Esophagus (tissue), 2 donors: ENCODE results near the gene MUC4. TPM values are rescaled to one million over a fixed set of nuclear protein-coding genes. Genes with fewer than 3 reads are reported as not detected.

Experiments
- H3K27ac ChIP-seq, 2 donors: one replicate each; pipeline ENCODE4 v1.5.1; 2013; ENCODE audit warnings: low read depth in 2 of 2, mild to moderate bottlenecking in 2 of 2, inconsistent platforms in 1 of 2, low read length in 1 of 2, moderate library complexity in 1 of 2
- H3K27me3 ChIP-seq, 2 donors: one replicate each; pipeline ENCODE4 v1.6.1; 2013; ENCODE audit warnings: low read length in 2 of 2, control low read depth in 1 of 2, mild to moderate bottlenecking in 1 of 2; ENCODE audit not compliant: insufficient read depth in 2 of 2, control insufficient read depth in 1 of 2
- H3K36me3 ChIP-seq, 2 donors: one replicate each; pipeline ENCODE4 v1.6.1; 2013; ENCODE audit warnings: low read length in 1 of 2; ENCODE audit not compliant: control insufficient read depth in 2 of 2, insufficient read depth in 2 of 2
- H3K4me1 ChIP-seq, 2 donors: one replicate each; pipeline ENCODE4 v1.6.1; 2013; ENCODE audit warnings: low read length in 1 of 2; ENCODE audit not compliant: control insufficient read depth in 2 of 2, insufficient read depth in 2 of 2
- H3K4me3 ChIP-seq, 2 donors: one replicate each; pipeline ENCODE4 v1.5.1; 2013; ENCODE audit warnings: low read length in 2 of 2, mild to moderate bottlenecking in 2 of 2, low read depth in 1 of 2, moderate library complexity in 1 of 2
- H3K9me3 ChIP-seq, 2 donors: one replicate each; pipeline ENCODE4 v1.6.1; 2013; ENCODE audit warnings: mild to moderate bottlenecking in 2 of 2, low read depth in 1 of 2, low read length in 1 of 2, moderate library complexity in 1 of 2; ENCODE audit not compliant: control insufficient read depth in 2 of 2, insufficient read depth in 1 of 2
- WGBS, 2 donors: extraction: QIAGEN DNeasy Blood & Tissue Kit; methylation state at CpG; one replicate each; pipeline ENCODE4 v1.1.7; 2013; 5-methylcytosine and 5-hydroxymethylcytosine counted together
- polyA plus RNA-seq, 2 donors: library from polyadenylated mRNA; stranded (reverse); fragments of 200-250 nt; gene quantifications; one replicate each; pipeline ENCODE4 v1.2.3, GENCODE V29; 2013
- donor health status: healthy with polysubstance abuse.
- donor health status: Bipolar disorder and iron deficiency.

The MUC4 gene
- polyA plus RNA-seq, 2 donors: 15.6 to 17.4 TPM

GRCh38 chr3:195709676-195710085 lies 102.0 kb downstream of the MUC4 start:
- H3K36me3 ChIP-seq: peaks cover 0 to 12% of the 10 kb centered on the region in 2 donors
- no peaks in the 10 kb centered on the region for H3K27me3 ChIP-seq
- no peak overlapping the region for H3K4me3 ChIP-seq
- no peaks in the 10 kb centered on the region for H3K9me3 ChIP-seq
- peaks cover 0 to 2% of the 10 kb centered on the region in 2 donors for H3K4me1 ChIP-seq
- 96% methylated on average over 6 of the region's 6 CpGs for WGBS, 2 donors
- no peak overlapping the region for H3K27ac ChIP-seq

DNA sequence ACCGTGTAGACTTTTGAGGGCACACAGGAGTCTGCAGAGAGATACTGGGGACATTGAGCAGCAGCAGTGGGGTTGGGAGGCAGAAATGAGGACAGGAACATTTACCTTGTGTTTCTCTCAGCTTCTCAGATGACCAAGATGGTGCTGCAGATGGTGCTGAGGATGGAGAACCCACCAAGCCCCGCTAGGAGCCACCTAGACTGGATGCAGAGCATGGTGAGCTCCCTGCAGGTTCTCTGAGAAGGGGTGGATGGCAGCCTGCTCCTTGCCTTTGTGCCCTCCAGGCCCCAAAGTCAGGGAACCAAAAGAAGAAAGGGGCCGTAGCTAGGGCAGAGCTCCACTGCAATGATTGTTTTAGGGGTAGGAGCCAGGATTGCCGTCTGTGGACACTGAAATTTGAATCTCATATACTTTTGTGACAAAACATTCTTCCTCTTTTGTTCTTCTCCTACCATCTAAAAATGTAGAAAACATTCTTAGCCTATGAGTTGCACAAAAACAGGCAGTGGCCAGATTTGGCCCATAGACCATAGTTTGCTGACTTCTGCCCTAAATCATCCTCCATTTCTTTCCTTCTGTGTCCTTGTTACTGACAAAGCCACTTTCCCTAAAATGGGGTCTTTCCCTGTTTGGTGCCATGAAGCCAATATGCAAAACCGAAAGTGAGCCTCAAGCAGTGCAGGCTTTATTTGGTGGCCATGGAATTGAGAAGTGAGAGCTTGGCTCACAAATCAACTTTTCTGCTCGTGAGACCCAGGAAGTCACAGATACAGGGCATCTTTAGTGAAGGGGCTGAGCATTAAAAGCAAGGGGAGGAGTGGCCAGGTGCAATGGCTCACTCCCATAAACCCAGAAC lies 102.9 kb downstream of the MUC4 start:
- no peaks in the 10 kb centered on the region for H3K9me3 ChIP-seq
- 90 to 92% methylated on average over 6 of the region's 6 CpGs for WGBS, 2 donors
- no peak overlapping the region for H3K27ac ChIP-seq
- no peak overlapping the region for H3K4me3 ChIP-seq
- peaks cover 0 to 12% of the 10 kb centered on the region in 2 donors for H3K36me3 ChIP-seq
- H3K27me3 ChIP-seq: no peaks in the 10 kb centered on the region
- peaks cover 0 to 2% of the 10 kb centered on the region in 2 donors for H3K4me1 ChIP-seq

DNA sequence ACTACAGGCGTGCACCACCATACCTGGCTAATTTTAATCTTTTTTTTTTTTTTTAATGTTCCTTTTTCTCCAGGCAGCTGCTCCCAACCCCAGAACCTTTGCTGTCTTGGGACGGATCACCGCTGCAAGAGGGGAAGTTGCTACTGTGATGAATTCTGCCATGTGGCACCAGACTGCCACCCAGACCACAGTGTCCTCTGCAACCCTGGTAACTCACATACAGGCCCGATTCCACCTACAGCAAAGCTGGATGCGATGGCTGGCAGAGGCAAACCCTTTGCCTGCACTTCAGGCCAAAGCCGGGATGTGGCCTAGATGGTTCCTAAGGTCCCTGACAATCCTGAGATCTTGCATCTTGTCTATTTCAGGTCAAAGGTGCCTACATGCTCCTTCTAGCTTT lies 103.7 kb downstream of the MUC4 start:
- 83 to 92% methylated on average over 6 of the region's 6 CpGs for WGBS, 2 donors
- H3K36me3 ChIP-seq: peaks cover 0 to 12% of the 10 kb centered on the region in 2 donors

DNA sequence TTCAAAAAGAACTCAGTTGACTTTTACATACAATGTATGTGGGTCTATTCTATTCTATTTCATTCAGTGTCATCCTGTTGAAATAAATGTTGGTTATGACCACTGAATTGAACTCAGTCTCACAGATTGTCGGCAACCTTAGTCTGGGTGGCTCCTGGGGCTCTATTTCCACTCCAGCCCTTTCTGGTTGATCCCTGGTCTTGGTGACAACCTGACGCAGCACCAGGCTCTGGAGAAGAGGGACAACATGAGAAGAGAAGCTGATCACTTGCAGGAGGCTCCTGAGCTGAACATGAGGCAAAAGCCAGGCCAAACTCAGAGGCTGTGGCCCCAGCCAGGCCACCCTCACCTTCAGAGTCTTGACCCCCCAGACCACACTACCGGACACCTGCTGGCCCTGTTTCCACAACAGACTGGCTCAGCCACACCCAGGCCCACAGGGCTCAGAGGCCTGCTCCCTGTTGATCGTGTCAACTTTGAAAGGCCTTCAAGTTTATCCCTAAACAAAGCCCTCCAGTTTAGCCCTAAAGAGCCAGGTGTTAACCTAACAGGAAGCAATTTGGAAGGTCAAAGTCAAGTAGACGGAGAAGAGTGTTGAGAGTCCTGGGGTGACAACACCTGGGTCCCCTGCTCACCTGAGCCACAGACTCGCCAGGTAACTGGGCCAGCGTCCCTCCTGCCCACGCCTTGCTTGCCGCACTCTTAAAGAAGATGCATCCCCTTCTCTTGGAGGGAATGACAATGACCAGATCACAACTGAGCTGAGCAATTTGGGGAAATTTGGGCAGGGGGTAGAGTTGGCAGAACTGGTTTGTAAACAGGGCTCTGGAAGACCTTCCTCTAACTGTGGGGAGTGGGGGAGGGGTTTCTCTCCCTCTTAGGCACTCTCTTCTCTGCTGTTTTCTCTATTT lies 106.4 kb downstream of the MUC4 start:
- no peak overlapping the region for H3K27ac ChIP-seq
- H3K36me3 ChIP-seq: peaks cover 0 to 9% of the 10 kb centered on the region in 2 donors
- no peaks in the 10 kb centered on the region for H3K27me3 ChIP-seq
- 77 to 82% methylated on average over 9 of the region's 9 CpGs for WGBS, 2 donors
- peaks cover 0 to 2% of the 10 kb centered on the region in 2 donors for H3K4me1 ChIP-seq
- no peak overlapping the region for H3K4me3 ChIP-seq
- no peaks in the 10 kb centered on the region for H3K9me3 ChIP-seq

More for the DNA sequence above, 103.7 kb downstream of the MUC4 start:
- Histone ChIP-seq H3K9me3 (no peaks in the 10 kb centered on the region), H3K27me3 (no peaks in the 10 kb centered on the region), H3K4me1 (peaks cover 0 to 2% of the 10 kb centered on the region in 2 donors), H3K4me3 (no peak overlapping the region), H3K27ac (no peak overlapping the region)

- H3K4me1 ChIP-seq: peaks cover 0 to 2% of the 10 kb centered on the region in 2 donors
- no peaks in the 10 kb centered on the region for H3K9me3 ChIP-seq
- no peaks in the 10 kb centered on the region for H3K27me3 ChIP-seq
- H3K27ac ChIP-seq: no peak overlapping the region
- H3K4me3 ChIP-seq: no peak overlapping the region
- WGBS, 2 donors: 62 to 67% methylated on average over 9 of the region's 9 CpGs
- peaks cover 2 to 9% of the 10 kb centered on the region in 2 donors for H3K36me3 ChIP-seq
These were observed 107.2 kb downstream of the MUC4 start for GRCh38 chr3:195704433-195704999.

- Histone ChIP-seq H3K27me3 (no peaks in the 10 kb centered on the region), H3K4me1 (peaks cover 0 to 2% of the 10 kb centered on the region in 2 donors), H3K36me3 (peaks cover 2 to 7% of the 10 kb centered on the region in 2 donors), H3K4me3 (no peak overlapping the region), H3K9me3 (no peaks in the 10 kb centered on the region), H3K27ac (no peak overlapping the region)
- 85 to 91% methylated on average over 5 of the region's 5 CpGs for WGBS, 2 donors
These were observed 108.0 kb downstream of the MUC4 start for GRCh38 chr3:195703776-195704175.

DNA sequence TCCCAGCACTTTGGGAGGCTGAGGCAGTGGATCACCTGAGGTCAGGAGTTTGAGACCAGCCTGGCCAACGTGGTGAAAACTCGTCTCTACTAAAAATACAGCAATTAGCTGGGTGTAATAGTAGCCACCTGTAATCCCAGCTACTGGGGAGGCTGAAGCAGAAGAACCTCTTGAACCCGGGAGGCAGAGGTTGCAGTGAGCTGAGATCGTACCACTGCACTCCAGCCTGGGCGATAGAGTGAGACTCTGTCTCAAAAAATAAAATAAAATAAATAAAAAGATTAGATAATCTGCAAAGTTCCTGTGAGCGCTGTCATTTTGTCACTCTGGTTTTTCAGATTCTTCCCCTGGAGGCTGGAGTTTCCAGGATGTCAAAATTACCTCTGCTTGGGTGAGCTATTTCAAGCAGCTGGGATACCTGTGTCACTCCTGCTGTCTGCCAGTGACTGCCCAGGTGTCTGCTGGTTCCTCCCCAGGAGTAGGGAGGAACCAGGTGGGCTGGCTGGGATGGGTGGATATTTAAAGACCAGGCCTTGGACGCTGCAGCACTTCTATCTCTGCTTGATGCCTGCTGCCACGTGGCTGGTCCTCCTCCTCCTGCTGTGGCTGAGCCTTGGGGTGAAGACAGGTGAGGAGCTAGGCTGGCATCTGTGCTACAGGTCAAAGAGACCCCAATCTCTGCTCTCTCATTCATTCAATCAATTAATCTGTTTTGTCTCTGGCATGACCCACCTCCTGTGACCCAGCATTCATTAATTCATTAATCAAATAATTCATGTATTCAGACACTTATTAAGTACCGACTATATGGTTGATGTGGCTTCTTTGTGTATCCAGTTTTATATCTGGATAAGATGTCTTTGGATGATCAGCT lies 110.5 kb downstream of the MUC4 start:
- peaks cover 2 to 3% of the 10 kb centered on the region in 2 donors for H3K36me3 ChIP-seq
- H3K4me1 ChIP-seq: peaks cover 0 to 5% of the 10 kb centered on the region in 2 donors
- H3K27me3 ChIP-seq: no peaks in the 10 kb centered on the region
- WGBS, 2 donors: 77 to 79% methylated on average over 9 of the region's 9 CpGs
- H3K9me3 ChIP-seq: no peaks in the 10 kb centered on the region
- no peak overlapping the region for H3K4me3 ChIP-seq
- no peak overlapping the region for H3K27ac ChIP-seq

GRCh38 chr3:195700319-195700718 lies 111.4 kb downstream of the MUC4 start:
- H3K27me3 ChIP-seq: no peaks in the 10 kb centered on the region
- H3K27ac ChIP-seq: no peak overlapping the region
- no peaks in the 10 kb centered on the region for H3K9me3 ChIP-seq
- H3K4me1 ChIP-seq: peaks cover 0 to 3% of the 10 kb centered on the region in 2 donors
- 89 to 92% methylated on average over 5 of the region's 5 CpGs for WGBS, 2 donors
- no peak overlapping the region for H3K4me3 ChIP-seq
- peaks cover 2 to 3% of the 10 kb centered on the region in 2 donors for H3K36me3 ChIP-seq
